GM06990 (cell line): ENCODE measurements around the gene ANO7.

Experiments
- DNase-seq: peaks from one replicate; pipeline ENCODE4 v3.0.0-alpha.2; 2011; ENCODE audit not compliant: insufficient read length; ENCODE audit errors: extremely low read depth
- H3K27me3 ChIP-seq: replicated peaks from 2 replicates; pipeline ENCODE4 v1.6.0; 2011; ENCODE audit warnings: low read length; ENCODE audit not compliant: control insufficient read depth, insufficient read depth
- H3K36me3 ChIP-seq: 2 replicates; pipeline ENCODE4 v1.5.1; 2011; ENCODE audit warnings: low read length; ENCODE audit not compliant: control insufficient read depth, insufficient read depth
- H3K4me3 ChIP-seq: replicated peaks from 2 replicates; pipeline ENCODE4 v1.5.1; 2011; ENCODE audit warnings: low read depth, mild to moderate bottlenecking, control low read depth, low read length
- TF ChIP-seq, protein P1 (sequence below): IDR thresholded peaks from 2 replicates; pipeline ENCODE4 v1.5.1; 2011; ENCODE audit warnings: low read length, control low read depth, mild to moderate bottlenecking, inconsistent platforms; ENCODE audit not compliant: insufficient read depth, poor library complexity, severe bottlenecking

Gene ANO7

GRCh38 chr2:241177526-241178334, 10.7 kb upstream of the ANO7 start:
- DNase-seq = no peak
- Histone ChIP-seq H3K36me3 (peaks cover 13% of the 10 kb centered on the region), H3K27me3 (no peaks in the 10 kb centered on the region), H3K4me3 (no peak overlapping the region)
- TF ChIP-seq, protein P1, sequence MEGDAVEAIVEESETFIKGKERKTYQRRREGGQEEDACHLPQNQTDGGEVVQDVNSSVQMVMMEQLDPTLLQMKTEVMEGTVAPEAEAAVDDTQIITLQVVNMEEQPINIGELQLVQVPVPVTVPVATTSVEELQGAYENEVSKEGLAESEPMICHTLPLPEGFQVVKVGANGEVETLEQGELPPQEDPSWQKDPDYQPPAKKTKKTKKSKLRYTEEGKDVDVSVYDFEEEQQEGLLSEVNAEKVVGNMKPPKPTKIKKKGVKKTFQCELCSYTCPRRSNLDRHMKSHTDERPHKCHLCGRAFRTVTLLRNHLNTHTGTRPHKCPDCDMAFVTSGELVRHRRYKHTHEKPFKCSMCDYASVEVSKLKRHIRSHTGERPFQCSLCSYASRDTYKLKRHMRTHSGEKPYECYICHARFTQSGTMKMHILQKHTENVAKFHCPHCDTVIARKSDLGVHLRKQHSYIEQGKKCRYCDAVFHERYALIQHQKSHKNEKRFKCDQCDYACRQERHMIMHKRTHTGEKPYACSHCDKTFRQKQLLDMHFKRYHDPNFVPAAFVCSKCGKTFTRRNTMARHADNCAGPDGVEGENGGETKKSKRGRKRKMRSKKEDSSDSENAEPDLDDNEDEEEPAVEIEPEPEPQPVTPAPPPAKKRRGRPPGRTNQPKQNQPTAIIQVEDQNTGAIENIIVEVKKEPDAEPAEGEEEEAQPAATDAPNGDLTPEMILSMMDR = no peak

DNA sequence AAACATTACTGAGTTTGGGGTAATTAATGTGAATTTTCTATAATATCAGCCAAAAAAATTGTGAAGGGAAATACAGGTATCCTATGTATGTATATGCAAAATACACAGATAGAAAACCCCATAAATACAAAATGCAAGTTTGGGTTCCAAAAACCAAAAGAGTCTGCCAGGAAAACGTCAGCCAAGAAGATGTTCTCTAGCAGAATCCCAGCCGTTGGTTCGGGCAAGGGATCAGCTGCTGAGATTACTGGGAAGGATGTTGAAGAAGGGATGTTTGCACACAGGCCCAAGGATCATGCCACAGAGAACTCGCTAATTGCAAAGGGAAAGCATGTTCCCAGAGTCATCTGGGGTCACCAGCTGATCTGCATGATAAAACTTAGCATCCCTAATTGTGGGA, 9.5 kb upstream of the ANO7 start:
- Histone ChIP-seq H3K27me3 (no peaks in the 10 kb centered on the region), H3K4me3 (no peak overlapping the region), H3K36me3 (peaks cover 18% of the 10 kb centered on the region)
- TF ChIP-seq, protein P1 = no peak
- no peak for DNase-seq

- TF ChIP-seq, protein P1 = no peak
- Histone ChIP-seq H3K27me3 (no peaks in the 10 kb centered on the region), H3K4me3 (no peak overlapping the region), H3K36me3 (peaks cover 15% of the 10 kb centered on the region)
- DNase-seq = no peak
Observed at GRCh38 chr2:241179899-241180298, 8.6 kb upstream of the ANO7 start.

DNA sequence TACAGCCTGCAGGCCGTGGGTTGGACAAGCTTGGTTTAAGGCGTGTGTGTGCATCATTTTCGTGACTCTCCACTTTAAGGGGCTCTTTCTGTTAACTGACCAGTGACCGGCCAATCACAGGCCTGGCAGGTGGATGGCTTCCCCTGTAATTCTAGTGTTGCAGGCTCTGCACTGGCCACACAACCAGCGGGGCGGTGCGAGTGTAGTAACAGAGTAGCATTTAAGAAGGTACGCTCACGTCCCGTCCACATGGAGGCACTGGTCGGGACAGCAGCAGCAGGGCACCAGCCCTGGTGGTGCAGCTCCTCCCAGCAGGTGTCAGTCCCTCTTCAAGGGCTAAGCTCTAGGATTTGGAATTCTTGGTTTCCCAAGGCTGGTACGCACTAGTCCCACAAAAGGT, 8.0 kb upstream of the ANO7 start:
- TF ChIP-seq, protein P1 = no peak
- Histone ChIP-seq H3K27me3 (no peaks in the 10 kb centered on the region), H3K4me3 (no peak overlapping the region), H3K36me3 (peaks cover 15% of the 10 kb centered on the region)
- no peak for DNase-seq

GRCh38 chr2:241182126-241182525, 6.4 kb upstream of the ANO7 start:
- Histone ChIP-seq H3K4me3 (no peak overlapping the region), H3K27me3 (no peaks in the 10 kb centered on the region), H3K36me3 (peaks cover 15% of the 10 kb centered on the region)
- DNase-seq = no peak
- TF ChIP-seq, protein P1 = no peak
